Stimulated activated naive B cell treated with anti-CD40 and anti-IgM and Interleukin-4, amounts not matched to agents 10 μg/mL and 1 μg/mL and 100 μg/mL, for 72 hours (primary cell): ENCODE data around the gene RGS6.
A peak's percentile ranks its signal among the peaks of the same experiment; 100 is the strongest.

Source experiments
- ATAC-seq, 2 donors: fragments of 150-1000 bp; cut with Tn5 transposase; replicated peaks; 2 replicates each; pipeline ENCODE4 v1.10.0; 2021; ENCODE audit warnings: moderate library complexity in 1 of 2
- DNase-seq: peaks from one replicate; pipeline ENCODE4 v3.0.0; 2021
- H3K27ac Mint-ChIP-seq: one replicate; pipeline ENCODE4 v1.8.0; 2022; ENCODE audit warnings: mild to moderate bottlenecking, mixed read lengths
- H3K27me3 Mint-ChIP-seq, 2 donors: one replicate each; pipeline ENCODE4 v1.8.0; 2022; ENCODE audit warnings: mixed read lengths in 2 of 2
- H3K36me3 Mint-ChIP-seq, 2 donors: one replicate each; pipeline ENCODE4 v1.8.0; 2022; ENCODE audit warnings: mixed read lengths in 2 of 2, mild to moderate bottlenecking in 1 of 2
- H3K4me1 Mint-ChIP-seq, 2 donors: one replicate each; pipeline ENCODE4 v1.8.0; 2022; ENCODE audit warnings: mixed read lengths in 2 of 2, mild to moderate bottlenecking in 1 of 2
- H3K4me3 Mint-ChIP-seq, 2 donors: one replicate each; pipeline ENCODE4 v1.8.0; 2022; ENCODE audit warnings: mild to moderate bottlenecking in 2 of 2, mixed read lengths in 2 of 2, moderate library complexity in 1 of 2
- H3K9me3 Mint-ChIP-seq, 2 donors: one replicate each; pipeline ENCODE4 v1.8.0; 2022; ENCODE audit warnings: mixed read lengths in 2 of 2, mild to moderate bottlenecking in 1 of 2

RGS6 gene

GRCh38 chr14:72518809-72519377, 586.7 kb downstream of the RGS6 start:
- Mint-ChIP-seq H3K4me3 (peak overlapping the region; percentile 2 to 14), H3K36me3 (peaks cover 12 to 17% of the 10 kb centered on the region in 2 donors), H3K9me3 (peaks cover 6 to 17% of the 10 kb centered on the region in 2 donors), H3K27ac (peak overlapping the region; percentile 90), H3K27me3 (no peaks in the 10 kb centered on the region), H3K4me1 (peaks cover 48 to 84% of the 10 kb centered on the region in 2 donors)
- DNase-seq (peak; percentile 36), ATAC-seq (peak; percentile 88 to 91)

- peak overlapping the region; percentile 0 to 7 for H3K4me3 Mint-ChIP-seq
- peaks cover 52 to 84% of the 10 kb centered on the region in 2 donors for H3K4me1 Mint-ChIP-seq
- peaks cover 6 to 17% of the 10 kb centered on the region in 2 donors for H3K9me3 Mint-ChIP-seq
- DNase-seq (no peak), ATAC-seq (peak; percentile 19 to 42)
- peak overlapping the region; percentile 83 for H3K27ac Mint-ChIP-seq
- peaks cover 12 to 17% of the 10 kb centered on the region in 2 donors for H3K36me3 Mint-ChIP-seq
- H3K27me3 Mint-ChIP-seq: no peaks in the 10 kb centered on the region
Observed at GRCh38 chr14:72519543-72519942, 587.3 kb downstream of the RGS6 start.

GRCh38 chr14:72521045-72521444, 588.8 kb downstream of the RGS6 start:
- Mint-ChIP-seq H3K4me3 (peak overlapping the region in 1 of 2 donors; percentile 23), H3K27me3 (no peaks in the 10 kb centered on the region), H3K36me3 (peaks cover 12 to 17% of the 10 kb centered on the region in 2 donors), H3K9me3 (peaks cover 6 to 17% of the 10 kb centered on the region in 2 donors), H3K4me1 (peaks cover 56 to 94% of the 10 kb centered on the region in 2 donors), H3K27ac (no peak overlapping the region)
- DNase-seq (no peak), ATAC-seq (peak; percentile 37 to 43)

GRCh38 chr14:72521968-72522741, 589.9 kb downstream of the RGS6 start:
- Mint-ChIP-seq H3K4me3 (no peak overlapping the region), H3K4me1 (peaks cover 52 to 89% of the 10 kb centered on the region in 2 donors), H3K36me3 (peaks cover 12 to 17% of the 10 kb centered on the region in 2 donors), H3K9me3 (peaks cover 6 to 17% of the 10 kb centered on the region in 2 donors), H3K27ac (no peak overlapping the region), H3K27me3 (no peaks in the 10 kb centered on the region)
- ATAC-seq: no peak
- no peak for DNase-seq

- Mint-ChIP-seq H3K9me3 (peaks cover 8 to 17% of the 10 kb centered on the region in 2 donors), H3K4me1 (peaks cover 51 to 89% of the 10 kb centered on the region in 2 donors), H3K4me3 (no peak overlapping the region), H3K36me3 (peaks cover 12 to 17% of the 10 kb centered on the region in 2 donors), H3K27ac (no peak overlapping the region), H3K27me3 (no peaks in the 10 kb centered on the region)
- ATAC-seq (no peak), DNase-seq (no peak)
Observed at GRCh38 chr14:72522847-72523246, 590.6 kb downstream of the RGS6 start.

- H3K4me3 Mint-ChIP-seq: no peak overlapping the region
- no peak for DNase-seq
Observed at GRCh38 chr14:72523424-72524294, 591.4 kb downstream of the RGS6 start.

GRCh38 chr14:72524295-72524629, 592.0 kb downstream of the RGS6 start:
- Mint-ChIP-seq H3K9me3 (peaks cover 8 to 17% of the 10 kb centered on the region in 2 donors), H3K36me3 (peaks cover 12 to 17% of the 10 kb centered on the region in 2 donors), H3K27me3 (no peaks in the 10 kb centered on the region), H3K4me1 (peaks cover 51 to 89% of the 10 kb centered on the region in 2 donors), H3K27ac (no peak overlapping the region), H3K4me3 (no peak overlapping the region)
- DNase-seq: no peak
- ATAC-seq: no peak

More at GRCh38 chr14:72523424-72524294, 591.4 kb downstream of the RGS6 start:
- Mint-ChIP-seq H3K27ac (no peak overlapping the region), H3K9me3 (peaks cover 8 to 17% of the 10 kb centered on the region in 2 donors), H3K4me1 (peaks cover 50 to 89% of the 10 kb centered on the region in 2 donors), H3K27me3 (no peaks in the 10 kb centered on the region), H3K36me3 (peaks cover 12 to 17% of the 10 kb centered on the region in 2 donors)
- no peak for ATAC-seq

GRCh38 chr14:72525087-72525915, 593.1 kb downstream of the RGS6 start:
- no peaks in the 10 kb centered on the region for H3K27me3 Mint-ChIP-seq
- no peak for ATAC-seq
- peaks cover 8 to 16% of the 10 kb centered on the region in 2 donors for H3K9me3 Mint-ChIP-seq
- H3K36me3 Mint-ChIP-seq: peaks cover 10 to 17% of the 10 kb centered on the region in 2 donors
- no peak overlapping the region for H3K4me3 Mint-ChIP-seq
- DNase-seq: no peak
- peaks cover 54 to 89% of the 10 kb centered on the region in 2 donors for H3K4me1 Mint-ChIP-seq
- H3K27ac Mint-ChIP-seq: no peak overlapping the region

GRCh38 chr14:72527591-72527990, 595.4 kb downstream of the RGS6 start:
- Mint-ChIP-seq H3K27ac (no peak overlapping the region), H3K36me3 (peaks cover 0 to 9% of the 10 kb centered on the region in 2 donors), H3K27me3 (no peaks in the 10 kb centered on the region), H3K4me1 (peaks cover 43 to 76% of the 10 kb centered on the region in 2 donors), H3K4me3 (no peak overlapping the region), H3K9me3 (peaks cover 8 to 10% of the 10 kb centered on the region in 2 donors)
- no peak for ATAC-seq
- DNase-seq: no peak

- Mint-ChIP-seq H3K27ac (no peak overlapping the region), H3K36me3 (peaks cover 0 to 11% of the 10 kb centered on the region in 2 donors), H3K4me3 (no peak overlapping the region), H3K27me3 (no peaks in the 10 kb centered on the region), H3K9me3 (peaks cover 9 to 12% of the 10 kb centered on the region in 2 donors), H3K4me1 (peaks cover 41 to 69% of the 10 kb centered on the region in 2 donors)
- ATAC-seq: peak in 1 of 2 donors; percentile 57
- no peak for DNase-seq
Observed at GRCh38 chr14:72528059-72528862, 596.0 kb downstream of the RGS6 start.

GRCh38 chr14:72528863-72529175, 596.6 kb downstream of the RGS6 start:
- H3K9me3 Mint-ChIP-seq: peaks cover 12 to 17% of the 10 kb centered on the region in 2 donors
- peaks cover 38 to 64% of the 10 kb centered on the region in 2 donors for H3K4me1 Mint-ChIP-seq
- DNase-seq: no peak
- no peak overlapping the region for H3K4me3 Mint-ChIP-seq
- H3K27me3 Mint-ChIP-seq: no peaks in the 10 kb centered on the region
- H3K36me3 Mint-ChIP-seq: peaks cover 5 to 16% of the 10 kb centered on the region in 2 donors
- H3K27ac Mint-ChIP-seq: no peak overlapping the region
- peak in 1 of 2 donors; percentile 16 for ATAC-seq

- Mint-ChIP-seq H3K4me1 (peaks cover 44 to 66% of the 10 kb centered on the region in 2 donors), H3K9me3 (peaks cover 18 to 28% of the 10 kb centered on the region in 2 donors), H3K4me3 (no peak overlapping the region), H3K27ac (no peak overlapping the region), H3K36me3 (peaks cover 12 to 24% of the 10 kb centered on the region in 2 donors), H3K27me3 (no peaks in the 10 kb centered on the region)
- DNase-seq: no peak
- ATAC-seq: no peak
Observed at GRCh38 chr14:72532686-72533454, 600.6 kb downstream of the RGS6 start.
